ENCODE data around the gene ZFP82.

The ZFP82 gene

GRCh38 chr19:36418287-36419001 lies at the start of gene ZFP82:
TSS of gene ZFP82 (minus strand) at chr19:36418644. CDS start at chr19:36409789, 8,855 bp downstream.
- Mint-ChIP-seq H3K27me3 (peaks cover 7% of the 10 kb centered on the region), H3K27ac (peak within 1 kb of the TSS; percentile 98), H3K4me1 (peaks cover 13% of the 10 kb centered on the region), H3K36me3 (peaks cover 2% of the 10 kb centered on the region), H3K9me3 (no peaks in the 10 kb centered on the region), H3K4me3 (peak within 1 kb of the TSS; percentile 98)
- DNase-seq (ENCODE audit: low spot score in 2 of 2) = peak; percentile 76 to 84
- peak; percentile 91 for ATAC-seq (ENCODE audit: low read depth)

- no peak overlapping the region for H3K27ac Mint-ChIP-seq
- H3K27me3 Mint-ChIP-seq = no peaks in the 10 kb centered on the region
- H3K36me3 Mint-ChIP-seq = peaks cover 33% of the 10 kb centered on the region
- H3K4me1 Mint-ChIP-seq = no peaks in the 10 kb centered on the region
- DNase-seq (ENCODE audit: low spot score in 2 of 2) (no peak), ATAC-seq (ENCODE audit: low read depth) (no peak)
- H3K4me3 Mint-ChIP-seq = no peak overlapping the region
- H3K9me3 Mint-ChIP-seq = peaks cover 13% of the 10 kb centered on the region
These were observed 41.6 kb upstream of the ZFP82 start for GRCh38 chr19:36460046-36460445.

- DNase-seq (ENCODE audit: low spot score in 2 of 2) (no peak), ATAC-seq (ENCODE audit: low read depth) (no peak)
- Mint-ChIP-seq H3K27ac (no peak overlapping the region), H3K27me3 (no peaks in the 10 kb centered on the region), H3K9me3 (peaks cover 23% of the 10 kb centered on the region), H3K36me3 (peaks cover 43% of the 10 kb centered on the region), H3K4me3 (no peak overlapping the region), H3K4me1 (no peaks in the 10 kb centered on the region)
These were observed 38.4 kb upstream of the ZFP82 start for GRCh38 chr19:36456831-36457230.

GRCh38 chr19:36449059-36449670 lies 30.7 kb upstream of the ZFP82 start:
- Mint-ChIP-seq H3K4me3 (no peak overlapping the region), H3K36me3 (peaks cover 46% of the 10 kb centered on the region), H3K27me3 (no peaks in the 10 kb centered on the region), H3K27ac (no peak overlapping the region), H3K9me3 (peaks cover 14% of the 10 kb centered on the region), H3K4me1 (no peaks in the 10 kb centered on the region)
- ATAC-seq (ENCODE audit: low read depth) (no peak), DNase-seq (ENCODE audit: low spot score in 2 of 2) (no peak)

DNA sequence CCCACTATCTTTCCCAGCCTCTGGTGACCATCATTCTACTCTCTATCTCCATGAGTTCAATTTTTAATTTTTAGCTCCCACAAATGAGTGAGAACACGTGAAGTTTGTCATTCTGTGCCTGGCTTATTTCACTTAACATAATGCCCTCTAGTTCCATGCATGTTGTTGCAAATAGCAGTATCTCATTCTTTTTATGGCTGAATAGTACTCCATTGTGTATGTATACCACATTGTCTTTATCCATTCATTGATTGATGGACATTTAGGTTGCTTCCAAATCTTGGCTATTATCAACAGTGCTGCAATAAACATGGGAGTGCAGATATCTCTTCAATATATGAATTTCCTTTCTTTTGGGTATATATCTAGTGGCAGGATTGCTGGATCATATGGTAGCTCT lies 22.9 kb upstream of the ZFP82 start:
- H3K9me3 Mint-ChIP-seq = peaks cover 21% of the 10 kb centered on the region
- no peak overlapping the region for H3K27ac Mint-ChIP-seq
- H3K27me3 Mint-ChIP-seq = no peaks in the 10 kb centered on the region
- peaks cover 5% of the 10 kb centered on the region for H3K36me3 Mint-ChIP-seq
- H3K4me1 Mint-ChIP-seq = no peaks in the 10 kb centered on the region
- ATAC-seq (ENCODE audit: low read depth) (no peak), DNase-seq (ENCODE audit: low spot score in 2 of 2) (no peak)
- no peak overlapping the region for H3K4me3 Mint-ChIP-seq

- peaks cover 28% of the 10 kb centered on the region for H3K9me3 Mint-ChIP-seq
- no peak overlapping the region for H3K27ac Mint-ChIP-seq
These were observed 18.1 kb upstream of the ZFP82 start for GRCh38 chr19:36436531-36436930.

DNA sequence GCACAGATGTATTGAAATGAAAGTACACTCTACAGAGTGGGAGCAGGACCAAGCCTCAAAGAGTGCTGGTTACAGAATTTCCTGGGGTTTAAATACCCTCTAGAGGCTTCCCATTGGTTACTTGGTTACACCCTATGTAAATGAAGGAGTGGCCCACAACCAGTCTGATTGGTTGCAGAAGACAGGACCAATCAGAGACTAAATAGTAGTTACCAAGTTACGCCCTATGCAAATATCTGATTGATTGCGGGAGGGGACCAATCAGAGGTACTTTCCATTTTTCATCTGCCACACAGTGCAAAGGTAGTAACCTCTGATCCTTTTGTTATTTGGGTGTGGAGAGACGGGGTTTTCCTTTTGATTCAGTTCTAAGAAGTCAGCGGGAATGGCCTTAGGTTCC lies 5.5 kb upstream of the ZFP82 start:
- Mint-ChIP-seq H3K9me3 (peaks cover 6% of the 10 kb centered on the region), H3K36me3 (peaks cover 2% of the 10 kb centered on the region), H3K4me3 (no peak overlapping the region), H3K4me1 (peaks cover 3% of the 10 kb centered on the region), H3K27me3 (peaks cover 12% of the 10 kb centered on the region), H3K27ac (no peak overlapping the region)
- no peak for ATAC-seq (ENCODE audit: low read depth)
- DNase-seq (ENCODE audit: low spot score in 2 of 2) = no peak

More at GRCh38 chr19:36436531-36436930, 18.1 kb upstream of the ZFP82 start:
- Mint-ChIP-seq H3K4me3 (no peak overlapping the region), H3K4me1 (peaks cover 2% of the 10 kb centered on the region), H3K36me3 (peaks cover 6% of the 10 kb centered on the region), H3K27me3 (no peaks in the 10 kb centered on the region)
- DNase-seq (ENCODE audit: low spot score in 2 of 2) (no peak), ATAC-seq (ENCODE audit: low read depth) (peak; percentile 45)

DNA sequence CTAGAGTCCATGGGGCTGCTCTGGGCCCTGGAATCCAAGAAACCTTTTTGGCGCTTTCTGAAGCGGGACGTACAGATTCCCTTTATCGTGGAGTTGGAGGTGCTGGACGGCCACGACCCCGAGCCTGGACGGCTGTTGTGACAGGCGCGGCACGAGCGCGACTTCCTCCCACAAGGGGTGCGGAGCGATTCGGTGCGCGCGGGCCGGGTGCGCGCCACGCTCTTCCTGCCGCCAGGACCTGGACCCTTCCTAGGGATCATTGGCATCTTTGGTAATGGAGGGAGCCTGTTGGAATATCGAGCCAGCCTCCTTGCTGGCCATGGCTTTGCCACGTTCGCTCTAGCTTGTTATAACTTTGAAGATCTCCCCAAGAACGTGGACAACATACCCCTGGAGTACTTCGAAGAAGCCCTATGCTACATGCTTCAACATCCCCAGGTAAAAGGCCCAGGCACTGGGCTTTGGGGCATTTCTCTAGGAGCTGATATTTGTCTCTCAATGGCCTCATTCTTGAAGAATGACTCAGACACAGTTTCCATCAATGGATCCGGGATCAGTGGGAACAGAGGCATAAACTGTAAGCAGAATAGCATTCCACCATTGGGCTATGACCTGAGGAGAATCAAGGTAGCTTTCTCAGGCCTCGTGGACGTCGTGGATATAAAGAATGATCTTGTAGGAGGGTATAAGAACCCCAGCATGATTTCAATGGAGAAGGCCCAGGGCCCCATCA lies 3.5 kb upstream of the ZFP82 start:
- H3K27me3 Mint-ChIP-seq = peaks cover 10% of the 10 kb centered on the region
- H3K27ac Mint-ChIP-seq = no peak overlapping the region
- peaks cover 4% of the 10 kb centered on the region for H3K9me3 Mint-ChIP-seq
- peaks cover 13% of the 10 kb centered on the region for H3K4me1 Mint-ChIP-seq
- no peak for ATAC-seq (ENCODE audit: low read depth)
- no peak for DNase-seq (ENCODE audit: low spot score in 2 of 2)
- H3K36me3 Mint-ChIP-seq = peaks cover 2% of the 10 kb centered on the region
- H3K4me3 Mint-ChIP-seq = peak overlapping the region; percentile 24

DNA sequence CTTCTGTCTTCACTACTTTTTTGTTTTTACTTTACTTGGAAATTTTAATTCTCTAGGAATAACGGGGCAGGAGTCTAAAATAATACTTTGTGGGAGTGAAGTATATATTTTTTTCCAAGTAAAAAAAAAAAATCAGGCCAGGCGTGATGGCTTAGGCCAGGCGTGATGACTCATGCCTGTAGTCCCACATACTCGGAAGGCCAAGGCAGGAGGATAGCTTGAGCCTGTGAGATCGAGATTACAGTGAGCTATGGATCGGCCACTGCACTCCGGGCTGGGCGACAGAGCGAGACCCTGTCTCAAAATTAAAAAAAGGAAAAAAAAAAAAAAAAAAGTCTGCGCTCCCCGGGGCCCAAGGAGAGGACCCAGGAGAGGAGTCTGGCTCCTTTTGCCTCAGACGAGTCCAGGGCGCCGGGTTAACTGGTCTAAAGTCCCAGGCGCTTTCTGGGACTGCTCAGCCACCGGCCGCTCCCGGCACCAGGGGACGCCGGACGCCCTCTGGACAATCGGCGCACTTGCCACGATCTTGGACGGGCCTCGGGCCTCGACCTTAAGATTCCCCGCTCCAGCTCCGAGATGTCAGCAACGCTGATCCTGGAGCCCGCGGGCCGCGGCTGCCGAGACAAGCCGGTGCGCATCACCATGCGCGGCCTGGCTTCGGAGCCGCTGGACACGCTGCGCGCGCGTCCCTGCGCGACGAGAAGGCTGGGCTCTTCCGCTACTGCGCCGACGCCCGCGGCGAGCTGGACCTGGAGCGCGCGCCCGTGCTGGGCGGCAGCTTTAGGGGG lies 2.7 kb upstream of the ZFP82 start:
- peaks cover 10% of the 10 kb centered on the region for H3K27me3 Mint-ChIP-seq
- H3K36me3 Mint-ChIP-seq = peaks cover 2% of the 10 kb centered on the region
- H3K9me3 Mint-ChIP-seq = peaks cover 2% of the 10 kb centered on the region
- DNase-seq (ENCODE audit: low spot score in 2 of 2) (no peak), ATAC-seq (ENCODE audit: low read depth) (no peak)
- H3K4me1 Mint-ChIP-seq = peaks cover 13% of the 10 kb centered on the region
- peak overlapping the region; percentile 59 for H3K4me3 Mint-ChIP-seq
- H3K27ac Mint-ChIP-seq = no peak overlapping the region

DNA sequence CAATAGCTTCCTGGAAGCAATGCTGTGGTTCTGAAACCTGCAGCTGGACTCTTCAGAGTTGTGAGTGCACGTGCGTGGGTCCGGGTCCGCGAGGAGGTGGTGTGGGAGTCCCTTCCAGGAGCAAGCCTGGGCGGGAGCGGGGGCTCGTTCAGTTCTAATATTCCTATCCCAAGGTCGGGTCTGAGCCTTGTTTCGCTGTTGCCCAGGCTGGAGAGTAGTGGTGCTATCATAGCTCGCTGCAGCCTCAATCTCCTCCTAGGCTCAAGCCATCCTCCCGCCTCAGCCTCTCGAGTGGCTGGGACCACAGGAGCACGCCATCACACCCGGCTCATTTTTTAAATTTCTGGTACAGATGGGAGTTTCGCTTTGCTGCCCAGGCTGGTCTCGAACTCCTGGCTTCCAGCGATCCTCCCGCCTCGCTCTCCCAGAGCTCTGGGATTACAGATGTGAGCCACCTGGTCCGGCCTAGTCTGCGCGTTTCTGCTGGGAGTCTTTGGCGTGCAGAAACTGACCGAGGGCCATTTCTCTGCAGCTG lies 625 bp downstream of the ZFP82 start:
- DNase-seq (ENCODE audit: low spot score in 2 of 2) (no peak), ATAC-seq (ENCODE audit: low read depth) (no peak)
- peak overlapping the region; percentile 98 for H3K4me3 Mint-ChIP-seq
- H3K27ac Mint-ChIP-seq = peak overlapping the region; percentile 98
- peaks cover 6% of the 10 kb centered on the region for H3K27me3 Mint-ChIP-seq
- H3K36me3 Mint-ChIP-seq = peaks cover 3% of the 10 kb centered on the region
- H3K4me1 Mint-ChIP-seq = peaks cover 13% of the 10 kb centered on the region
- no peaks in the 10 kb centered on the region for H3K9me3 Mint-ChIP-seq

DNA sequence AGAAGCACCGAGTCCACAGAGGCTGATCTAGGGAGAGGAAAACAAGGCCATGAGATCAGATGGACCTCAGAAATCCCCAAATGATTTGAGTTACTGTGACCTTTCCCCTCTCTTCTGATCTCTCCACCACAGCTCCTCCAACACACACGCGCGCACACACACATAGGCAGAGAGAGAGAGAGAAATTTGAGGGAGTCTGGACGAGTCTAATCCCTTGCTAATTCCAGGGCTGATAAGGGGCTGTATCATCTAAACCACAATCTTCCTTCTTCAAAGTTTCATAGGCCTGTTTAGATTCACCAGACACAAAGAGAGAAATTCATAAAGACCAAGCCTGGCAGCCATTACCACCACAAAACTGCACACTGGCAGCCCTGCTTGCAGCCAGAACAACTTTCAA lies 8.6 kb downstream of the ZFP82 start:
- H3K9me3 Mint-ChIP-seq = peaks cover 1% of the 10 kb centered on the region

DNA sequence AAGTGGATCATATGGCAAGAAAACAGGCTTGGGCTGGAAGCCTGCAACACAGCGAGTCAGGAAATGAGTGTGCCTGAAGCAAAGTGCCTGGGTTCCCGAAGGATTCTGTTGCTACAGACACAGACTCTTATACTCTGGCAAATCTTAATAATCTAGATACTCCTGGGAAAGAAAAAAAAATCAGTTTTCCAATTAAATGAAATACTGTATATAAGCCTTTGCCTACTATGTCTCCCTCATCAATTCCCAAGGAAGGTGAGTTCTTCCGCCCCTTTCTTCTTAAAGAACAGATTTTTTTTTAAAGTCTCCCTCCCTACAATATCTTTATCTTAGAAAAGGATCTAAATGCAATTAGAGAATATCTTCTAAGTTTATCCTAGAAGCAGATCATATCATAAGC lies 10.3 kb downstream of the ZFP82 start:
- Mint-ChIP-seq H3K36me3 (peaks cover 48% of the 10 kb centered on the region), H3K9me3 (peaks cover 1% of the 10 kb centered on the region), H3K4me3 (no peak overlapping the region), H3K4me1 (peaks cover 7% of the 10 kb centered on the region), H3K27me3 (no peaks in the 10 kb centered on the region), H3K27ac (no peak overlapping the region)
- DNase-seq (ENCODE audit: low spot score in 2 of 2) (no peak), ATAC-seq (ENCODE audit: low read depth) (no peak)

More for the DNA sequence above, 8.6 kb downstream of the ZFP82 start:
- H3K4me3 Mint-ChIP-seq = no peak overlapping the region
- peaks cover 41% of the 10 kb centered on the region for H3K36me3 Mint-ChIP-seq
- H3K4me1 Mint-ChIP-seq = peaks cover 7% of the 10 kb centered on the region
- ATAC-seq (ENCODE audit: low read depth) (no peak), DNase-seq (ENCODE audit: low spot score in 2 of 2) (no peak)
- H3K27me3 Mint-ChIP-seq = no peaks in the 10 kb centered on the region
- no peak overlapping the region for H3K27ac Mint-ChIP-seq

- Mint-ChIP-seq H3K27ac (no peak overlapping the region), H3K4me1 (peaks cover 13% of the 10 kb centered on the region), H3K27me3 (no peaks in the 10 kb centered on the region), H3K4me3 (no peak overlapping the region), H3K9me3 (peaks cover 6% of the 10 kb centered on the region), H3K36me3 (peaks cover 40% of the 10 kb centered on the region)
- no peak for ATAC-seq (ENCODE audit: low read depth)
- no peak for DNase-seq (ENCODE audit: low spot score in 2 of 2)
These were observed 13.9 kb downstream of the ZFP82 start for GRCh38 chr19:36404498-36404897.
